Endothelial cell of umbilical vein (primary cell): ENCODE measurements around the gene CDC42EP4. TPM values are rescaled to one million over a fixed set of nuclear protein-coding genes. Genes with fewer than 3 reads are reported as not detected.

Experiments
- BruUV-seq: library from RNA; stranded (reverse); fragments of 400-500 nt; replicated peaks from 2 replicates; lab custom pipeline; 2021; lab: Mats Ljungman, UMichigan
- CTCF ChIA-PET: fragments of 300-600, 350-600 bp; sonication (Branson Sonifier 250); formaldehyde crosslinking; loops from one replicate; lab custom pipeline; 2021; ENCODE audit warnings: antibody characterized with exemption, inconsistent platforms; lab: Charles Lee
- POLR2A ChIA-PET: fragments of 300-600, 350-600 bp; sonication (Branson Sonifier 250); formaldehyde crosslinking; loops from one replicate; lab custom pipeline; 2021; ENCODE audit warnings: antibody characterized with exemption, inconsistent platforms; lab: Charles Lee
- DNase-seq: peaks from one replicate; pipeline ENCODE4 v3.0.0-alpha.2; 2011; ENCODE audit warnings: low read depth, low spot score
- FAIRE-seq: peaks from 2 replicates; lab custom pipeline; 2011; peaks lifted over from hg19 to GRCh38; lab: Jason Lieb, UNC
- H2AFZ ChIP-seq: 2 replicates; pipeline ENCODE4 v1.6.0; 2012; ENCODE audit warnings: low read depth, low read length, control low read depth, inconsistent platforms
- H3K27ac ChIP-seq: 2 replicates; pipeline ENCODE4 v1.5.1; 2011; ENCODE audit warnings: low read depth, mild to moderate bottlenecking, control low read depth, low read length, moderate library complexity; ENCODE audit not compliant: insufficient read depth
- H3K27me3 ChIP-seq, 2 experiments: 2 replicates each; pipeline versions ENCODE4 v1.6.0 to v1.6.1; 2011; ENCODE audit warnings: low read length in 2 of 2, mixed read lengths in 1 of 2; ENCODE audit not compliant: control insufficient read depth in 2 of 2, insufficient read depth in 2 of 2
- H3K36me3 ChIP-seq, 2 experiments: 2 replicates in 1 of 2; 3 replicates in 1 of 2; pipeline ENCODE4 v1.5.1; 2011; ENCODE audit warnings: low read length in 2 of 2, mild to moderate bottlenecking in 1 of 2, moderate library complexity in 1 of 2; ENCODE audit not compliant: control insufficient read depth in 2 of 2, insufficient read depth in 2 of 2; ENCODE audit errors: extremely low read depth in 1 of 2
- H3K4me1 ChIP-seq: 3 replicates; pipeline ENCODE4 v1.5.1; 2011; ENCODE audit warnings: mild to moderate bottlenecking, low read length; ENCODE audit not compliant: control insufficient read depth, insufficient read depth; ENCODE audit errors: extremely low read depth
- H3K4me2 ChIP-seq: 2 replicates; pipeline ENCODE4 v1.6.1; 2011; ENCODE audit warnings: low read length, control low read depth, mixed read lengths; ENCODE audit not compliant: insufficient read depth
- H3K4me3 ChIP-seq, 3 experiments: fragments of 200-600 bp in 1 of 3; sonication (generic), shearing (Covaris generic) in 1 of 3; replicated peaks in 1 of 3; 2 replicates each; pipeline ENCODE4 v1.5.1; 2011 to 2016; ENCODE audit warnings: control low read depth in 3 of 3, low read length in 3 of 3, mild to moderate bottlenecking in 2 of 3, inconsistent platforms in 1 of 3, low read depth in 1 of 3, moderate library complexity in 1 of 3; ENCODE audit not compliant: insufficient read depth in 1 of 3
- H3K79me2 ChIP-seq: 2 replicates; pipeline ENCODE4 v1.6.0; 2012; ENCODE audit warnings: low read length, inconsistent platforms; ENCODE audit not compliant: control insufficient read depth, insufficient read depth
- H3K9ac ChIP-seq: replicated peaks from 2 replicates; pipeline ENCODE3; 2011; ENCODE audit warnings: low read length, control low read depth; ENCODE audit not compliant: insufficient read depth; ENCODE audit errors: extremely low read depth
- H3K9me1 ChIP-seq: replicated peaks from 3 replicates; pipeline ENCODE4 v1.6.0; 2011; ENCODE audit warnings: mild to moderate bottlenecking, low read length; ENCODE audit not compliant: control insufficient read depth, insufficient read depth; ENCODE audit errors: extremely low read depth
- H3K9me3 ChIP-seq: replicated peaks from 2 replicates; pipeline ENCODE4 v1.5.1; 2012; ENCODE audit warnings: low read length, inconsistent platforms; ENCODE audit not compliant: control insufficient read depth, insufficient read depth
- H4K20me1 ChIP-seq: replicated peaks from 2 replicates; pipeline ENCODE3; 2011; ENCODE audit warnings: mild to moderate bottlenecking, low read length; ENCODE audit not compliant: control insufficient read depth, insufficient read depth; ENCODE audit errors: extremely low read depth
- FOS ChIP-seq: IDR thresholded peaks from 2 replicates; pipeline ENCODE4 v1.6.1; 2011; ENCODE audit warnings: mild to moderate bottlenecking, low read length, moderate library complexity, borderline replicate concordance; ENCODE audit not compliant: insufficient read depth
- GATA2 ChIP-seq: IDR thresholded peaks from 2 replicates; pipeline ENCODE4 v1.7.0; 2011; ENCODE audit warnings: low read depth, mild to moderate bottlenecking, moderate library complexity, mixed read lengths, low read length; ENCODE audit not compliant: insufficient read length, insufficient read depth
- JUN ChIP-seq: IDR thresholded peaks from 2 replicates; pipeline ENCODE4 v1.6.1; 2011; ENCODE audit warnings: borderline replicate concordance, low read depth; ENCODE audit not compliant: insufficient read length, insufficient read depth
- MAX ChIP-seq: IDR thresholded peaks from 2 replicates; pipeline ENCODE4 v1.6.1; 2011; ENCODE audit not compliant: insufficient read depth, insufficient read length
- MYC ChIP-seq: IDR thresholded peaks from one replicate; pipeline ENCODE4 v1.6.1; 2011; ENCODE audit warnings: mild to moderate bottlenecking, low read depth, low read length
- POLR2A ChIP-seq: IDR thresholded peaks from 2 replicates; pipeline ENCODE4 v1.6.1; 2012; ENCODE audit warnings: low read depth, mild to moderate bottlenecking, control low read depth, low read length
- POLR2AphosphoS5 ChIP-seq: IDR thresholded peaks from 2 replicates; pipeline ENCODE4 v1.6.1; 2012; ENCODE audit warnings: low read depth, mild to moderate bottlenecking, control low read depth, low read length, moderate library complexity; ENCODE audit not compliant: insufficient read depth
- dilution Hi-C: fragments of 300-500 bp; cut with MboI; formaldehyde crosslinking; loops from one replicate; pipeline ENCODE4 v1.15.0; 2019; ENCODE audit warnings: low sequenced_read_pairs; ENCODE audit not compliant: extremely low pct_ligation_motif_present
- intact Hi-C: fragments of 100-400 bp; cut with micrococcal nuclease; formaldehyde crosslinking; loops from one replicate; pipeline ENCODE4 v1.10.0; 2022
- polyA plus RNA-seq, 4 experiments: library from polyadenylated mRNA; depleted of rRNA in 3 of 4; stranded (reverse) in 3 of 4; unstranded in 1 of 4; fragments of >200 nt; gene quantifications; 2 replicates each; pipeline versions ENCODE4 v1.2.1 to v1.2.3, GENCODE V29; 2011 to 2012; ENCODE audit warnings: missing spikeins in 1 of 4
- total RNA-seq: library from RNA; stranded (reverse); gene quantifications from 2 replicates; pipeline ENCODE4 v1.2.3, GENCODE V29; 2021

The CDC42EP4 gene
- total and polyA plus RNA-seq, 2 donors (not counting 3 experiments of a cell fraction or from before 2014, with no cell fraction given): 11.4 to 19.6 TPM

DNA sequence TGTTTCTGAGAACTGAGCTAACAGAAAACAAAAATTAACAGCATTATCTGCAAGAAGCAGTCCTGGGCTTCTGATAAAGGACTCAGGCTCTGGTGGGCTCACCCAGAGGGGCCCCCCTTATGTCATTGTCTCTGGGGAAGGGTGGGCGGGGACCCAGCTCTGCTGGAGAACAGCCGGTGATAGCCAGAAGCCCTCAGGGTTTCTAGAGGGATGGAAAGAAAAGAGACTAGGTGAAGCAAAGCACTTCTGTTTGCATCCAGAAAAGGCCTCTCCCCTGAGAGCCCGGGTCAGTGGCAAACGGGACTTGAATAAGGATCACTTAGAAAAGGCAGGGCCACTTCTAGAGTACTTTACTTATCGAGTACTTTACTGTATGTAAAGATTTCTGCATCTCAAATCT, 7.0 kb upstream of the CDC42EP4 start:
- BruUV-seq: no TSS peak
- TF ChIP-seq POLR2AphosphoS5 (no peak), GATA2 (no peak), MYC (no peak)
- no peak overlapping the region for H3K4me2 ChIP-seq
- H3K9me3 ChIP-seq: no peaks in the 10 kb centered on the region
- H3K27ac ChIP-seq: no peak overlapping the region
- ChIA-PET CTCF (interaction anchor here (0.8 kb wide), 1 partner anchor 51 kb away, joined by 3 read pairs; no protein-coding TSS in a partner anchor), POLR2A (no interaction called here)
- no peaks in the 10 kb centered on the region for H4K20me1 ChIP-seq
- H3K36me3 ChIP-seq: no peaks in the 10 kb centered on the region
- dilution Hi-C loops (no loop called here), intact Hi-C loops (loop anchor here (10.0 kb wide), 1 partner anchor 1426 kb away; the partner anchor contains the start of gene NHERF1)
- no peak overlapping the region for H3K4me3 ChIP-seq
- H3K9ac ChIP-seq: no peak overlapping the region
- no peaks in the 10 kb centered on the region for H3K4me1 ChIP-seq
- DNase-seq (no peak), FAIRE-seq (no peak)
- H3K9me1 ChIP-seq: no peaks in the 10 kb centered on the region
- H3K79me2 ChIP-seq: no peaks in the 10 kb centered on the region
- H3K27me3 ChIP-seq: peaks cover 2% of the 10 kb centered on the region in 2 experiments
- no peak overlapping the region for H2AFZ ChIP-seq

DNA sequence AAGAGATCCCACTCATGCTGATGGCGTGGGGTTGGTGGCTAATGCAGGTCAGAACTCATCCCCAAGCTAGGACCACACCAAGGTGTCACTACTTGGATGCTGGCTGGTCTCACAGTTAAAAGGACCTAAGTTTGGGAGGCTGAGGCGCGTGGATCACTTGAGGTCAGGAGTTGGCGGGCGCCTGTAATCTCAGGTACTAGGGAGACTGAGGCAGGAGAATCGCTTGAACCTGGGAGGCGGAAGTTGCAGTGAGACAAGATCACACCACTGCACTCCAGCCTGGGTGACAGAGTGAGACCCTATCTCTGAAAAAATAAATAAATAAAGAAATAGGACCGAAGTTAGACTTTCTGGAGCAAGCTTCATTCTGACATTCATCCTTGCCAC, 6.6 kb upstream of the CDC42EP4 start:
- H3K9me1 ChIP-seq: no peaks in the 10 kb centered on the region
- no peaks in the 10 kb centered on the region for H3K9me3 ChIP-seq
- DNase-seq (no peak), FAIRE-seq (no peak)
- no peak overlapping the region for H3K4me2 ChIP-seq
- POLR2A ChIA-PET: no interaction called here
- H3K27me3 ChIP-seq: peaks cover 2 to 4% of the 10 kb centered on the region in 2 experiments
- no peak overlapping the region for H3K27ac ChIP-seq
- no TSS peak for BruUV-seq
- H3K9ac ChIP-seq: no peak overlapping the region
- CTCF ChIA-PET: interaction anchor here (0.8 to 1.0 kb wide), 2 partner anchors 10 to 52 kb away, joined by 3 read pairs; no protein-coding TSS in a partner anchor
- no peaks in the 10 kb centered on the region for H3K36me3 ChIP-seq
- H3K4me3 ChIP-seq: no peak overlapping the region
- no peaks in the 10 kb centered on the region for H3K4me1 ChIP-seq
- TF ChIP-seq MAX (no peak), GATA2 (no peak), FOS (no peak), JUN (no peak), POLR2A (no peak)
- H3K79me2 ChIP-seq: no peaks in the 10 kb centered on the region
- H4K20me1 ChIP-seq: no peaks in the 10 kb centered on the region
- dilution Hi-C loops (no loop called here), intact Hi-C loops (loop anchor here (10.0 kb wide), 1 partner anchor 1426 kb away; the partner anchor contains the start of gene NHERF1)
- no peak overlapping the region for H2AFZ ChIP-seq
